Measurements from ENCODE around the gene TATDN3. TPM values are rescaled to one million over a fixed set of nuclear protein-coding genes. Genes with fewer than 3 reads are reported as not detected.

The TATDN3 gene
- total and polyA plus RNA-seq, 9 of the 15 experiments (the other 6 are each of a cell fraction or from before 2014, with no cell fraction given) = 18.3 to 79.9 (median 28.2) TPM

GRCh38 chr1:212791261-212791675, 426 bp upstream of the TATDN3 start:
- Histone ChIP-seq H3K79me2 (ENCODE audit: control insufficient read depth, insufficient read depth, low read length) (peaks cover 58% of the 10 kb centered on the region), H3K4me2 (ENCODE audit: insufficient read depth, low read length) (peak overlapping the region; percentile 89), H3K4me3 (peak overlapping the region; percentile 72), H3K27ac (ENCODE audit: extremely low read depth, low read depth, low read length) (peak overlapping the region; percentile 92), H3K27me3 (ENCODE audit: control insufficient read depth in 2 of 2, insufficient read depth in 2 of 2, low read length in 2 of 2) (no peaks in the 10 kb centered on the region), H3K9me1 (ENCODE audit: control insufficient read depth, insufficient read depth, low read length) (no peaks in the 10 kb centered on the region), H2AFZ (ENCODE audit: low read depth, low read length) (peak overlapping the region; percentile 92), H4K20me1 (replicated peaks; ENCODE audit: control insufficient read depth, insufficient read depth, low read length) (no peaks in the 10 kb centered on the region), H3K36me3 (ENCODE audit: control insufficient read depth, insufficient read depth, low read length) (peaks cover 25% of the 10 kb centered on the region), H3K9me3 (replicated peaks; ENCODE audit: control insufficient read depth, insufficient read depth, low read depth, low read length) (no peaks in the 10 kb centered on the region), H3K9ac (ENCODE audit: insufficient read depth in 1 of 2, low read depth in 2 of 2, low read length in 2 of 2) (peak overlapping the region; percentile 95 to 98), H3K4me1 (replicated peaks in 1 of 2; ENCODE audit: control insufficient read depth in 2 of 2, insufficient read depth in 2 of 2, low read length in 2 of 2) (peaks cover 17 to 30% of the 10 kb centered on the region in 2 experiments)
- peak; percentile 65 for ATAC-seq
- TSS peak; percentile 82 for BruUV-seq (replicated peaks)
- FAIRE-seq = no peak
- WGBS (ENCODE audit: insufficient coverage, low coverage, missing lambda C conversion rate) = under 1% methylated on average over 22 of the region's 22 CpGs
- intact Hi-C loops (cut with micrococcal nuclease) = loop anchor here (1.0 to 2.0 kb wide), 2 partner anchors 69 to 260 kb away; partner anchors contain the start of gene RPS6KC1
- peak in 1 of 4 experiments; percentile 67 for DNase-seq (ENCODE audit: extremely low read depth in 1 of 4, low spot score in 3 of 4)
- ChIA-PET CTCF (ENCODE audit: low intra/inter-chr PET ratio) (no interaction called here), POLR2A (interaction anchor here (0.7 to 5.4 kb wide), 13 partner anchors 10 to 183 kb away, joined by 3 to 23 read pairs (median 3); partner anchors contain the start of genes ATF3 and FLVCR1)
- in situ Hi-C loops (cut with MboI) = no loop called here
- TF ChIP-seq TBL1XR1 (IDR thresholded peaks at IDR 0.05; ENCODE audit: low read length in 2 of 2) (peak in 1 of 2 experiments; percentile 7; a peak in 1 of 4 replicates), DPF2 (IDR thresholded peaks at IDR 0.05) (no peak), MAFF (IDR thresholded peaks at IDR 0.05; ENCODE audit: low read length) (no peak), POLR2G (IDR thresholded peaks at IDR 0.05; ENCODE audit: low read depth, low read length) (no peak), YY1 (IDR thresholded peaks at IDR 0.05; ENCODE audit: borderline replicate concordance in 1 of 3, control insufficient read depth in 1 of 3, extremely low read depth in 1 of 3, insufficient read depth in 3 of 3, insufficient read length in 1 of 3, insufficient replicate concordance in 2 of 3, low read depth in 1 of 3, low read length in 2 of 3) (no peak), ZNF282 (CRISPR knock-in tag; IDR thresholded peaks at IDR 0.05) (no peak), HDAC2 (IDR thresholded peaks at IDR 0.05) (no peak; the same call in 1 of the 2 replicates), KLF6 (CRISPR knock-in tag; IDR thresholded peaks at IDR 0.05; ENCODE audit: borderline replicate concordance) (0 out of 2 replicates have a peak, but pooled peaks have one; percentile 11), ZNF431 (CRISPR knock-in tag; IDR thresholded peaks at IDR 0.05) (peak; percentile 66; the same call in 1 of the 2 replicates), CSDE1 (IDR thresholded peaks at IDR 0.05) (no peak), BMI1 (IDR thresholded peaks at IDR 0.05; ENCODE audit: low read length) (no peak), EP300 (IDR thresholded peaks at IDR 0.05; ENCODE audit: low read length) (no peak), ZNF644 (tag; IDR thresholded peaks at IDR 0.05; ENCODE audit: low read depth) (no peak), USF2 (CRISPR knock-in tag; IDR thresholded peaks at IDR 0.05) (no peak), KLF1 (tag; IDR thresholded peaks at IDR 0.05) (peak; percentile 26; the same call in 1 of the 2 replicates), CREM (IDR thresholded peaks at IDR 0.05; ENCODE audit: low read depth) (no peak), SMARCE1 (IDR thresholded peaks at IDR 0.05) (no peak; the same call in 1 of the 2 replicates), ZNF121 (CRISPR knock-in tag; conservative IDR thresholded peaks at IDR 0.05) (peak; percentile 81), PCBP1 (IDR thresholded peaks at IDR 0.05; ENCODE audit: low read depth, low read length, poor library complexity, severe bottlenecking) (no peak)
- TF ChIP-seq, protein P1, sequence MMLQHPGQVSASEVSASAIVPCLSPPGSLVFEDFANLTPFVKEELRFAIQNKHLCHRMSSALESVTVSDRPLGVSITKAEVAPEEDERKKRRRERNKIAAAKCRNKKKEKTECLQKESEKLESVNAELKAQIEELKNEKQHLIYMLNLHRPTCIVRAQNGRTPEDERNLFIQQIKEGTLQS (IDR thresholded peaks at IDR 0.05) = no peak
- TF ChIP-seq, protein P1 (CRISPR knock-in tag; conservative IDR thresholded peaks at IDR 0.05) = no peak
- TF ChIP-seq, protein P2, sequence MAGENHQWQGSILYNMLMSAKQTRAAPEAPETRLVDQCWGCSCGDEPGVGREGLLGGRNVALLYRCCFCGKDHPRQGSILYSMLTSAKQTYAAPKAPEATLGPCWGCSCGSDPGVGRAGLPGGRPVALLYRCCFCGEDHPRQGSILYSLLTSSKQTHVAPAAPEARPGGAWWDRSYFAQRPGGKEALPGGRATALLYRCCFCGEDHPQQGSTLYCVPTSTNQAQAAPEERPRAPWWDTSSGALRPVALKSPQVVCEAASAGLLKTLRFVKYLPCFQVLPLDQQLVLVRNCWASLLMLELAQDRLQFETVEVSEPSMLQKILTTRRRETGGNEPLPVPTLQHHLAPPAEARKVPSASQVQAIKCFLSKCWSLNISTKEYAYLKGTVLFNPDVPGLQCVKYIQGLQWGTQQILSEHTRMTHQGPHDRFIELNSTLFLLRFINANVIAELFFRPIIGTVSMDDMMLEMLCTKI (IDR thresholded peaks at IDR 0.05; ENCODE audit: partially characterized antibody) = no peak
